ENCODE measurements around the gene LIMA1. TPM values are rescaled to one million over a fixed set of nuclear protein-coding genes. Genes with fewer than 3 reads are reported as not detected.

LIMA1 gene
- total RNA-seq, 3 donors from 2014 or later (not counting 1 experiment from before 2014, with no cell fraction given): 12.0 to 16.2 (median 13.7) TPM

- H3K9me3 Mint-ChIP-seq: no peaks in the 10 kb centered on the region
- no peaks in the 10 kb centered on the region for H3K27me3 Mint-ChIP-seq (ENCODE audit: low read depth in 2 of 2)
- intact Hi-C loops (cut with micrococcal nuclease): no loop called here
- no peak for TF ChIP-seq CTCF (IDR thresholded peaks at IDR 0.05)
- H3K4me3 ChIP-seq (ENCODE audit: low read length): no peak overlapping the region
- DNase-seq (no peak), ATAC-seq (no peak)
- no peak overlapping the region for H3K4me3 Mint-ChIP-seq
- H3K27ac Mint-ChIP-seq: peak overlapping the region in 1 of 2 donors; percentile 9
- WGBS (ENCODE audit: insufficient coverage): no CpG with 5 or more reads among the region's 2 CpGs
- H3K27me3 ChIP-seq (ENCODE audit: control insufficient read depth, insufficient read depth, low read length): no peaks in the 10 kb centered on the region
- H3K4me1 ChIP-seq (ENCODE audit: control insufficient read depth, insufficient read depth, low read length): no peaks in the 10 kb centered on the region
- H3K9me3 ChIP-seq (ENCODE audit: control insufficient read depth, insufficient read depth, low read length): no peaks in the 10 kb centered on the region
- no peaks in the 10 kb centered on the region for H3K36me3 Mint-ChIP-seq
- peaks cover 34% of the 10 kb centered on the region for H3K36me3 ChIP-seq (ENCODE audit: control insufficient read depth, insufficient read depth, low read length)
- peaks cover 11 to 16% of the 10 kb centered on the region in 2 donors for H3K4me1 Mint-ChIP-seq
- H3K27ac ChIP-seq (ENCODE audit: low read length): no peak overlapping the region
Observed at GRCh38 chr12:50145439-50145838, 137.9 kb downstream of the LIMA1 start.

GRCh38 chr12:50142993-50143392 is 140.3 kb downstream of the LIMA1 start:
- no peaks in the 10 kb centered on the region for H3K9me3 ChIP-seq (ENCODE audit: control insufficient read depth, insufficient read depth, low read length)
- DNase-seq: no peak
- intact Hi-C loops (cut with micrococcal nuclease): no loop called here
- ATAC-seq: no peak
- no peak overlapping the region for H3K4me3 Mint-ChIP-seq
- WGBS (ENCODE audit: insufficient coverage): 98% methylated on average over 8 of the region's 8 CpGs
- H3K36me3 ChIP-seq (ENCODE audit: control insufficient read depth, insufficient read depth, low read length): peaks cover 47% of the 10 kb centered on the region
- no peaks in the 10 kb centered on the region for H3K36me3 Mint-ChIP-seq
- no peaks in the 10 kb centered on the region for H3K4me1 ChIP-seq (ENCODE audit: control insufficient read depth, insufficient read depth, low read length)
- H3K4me1 Mint-ChIP-seq: peaks cover 6% of the 10 kb centered on the region in 2 donors
- H3K27me3 ChIP-seq (ENCODE audit: control insufficient read depth, insufficient read depth, low read length): no peaks in the 10 kb centered on the region
- no peak for TF ChIP-seq CTCF (IDR thresholded peaks at IDR 0.05)
- H3K4me3 ChIP-seq (ENCODE audit: low read length): no peak overlapping the region
- no peak overlapping the region for H3K27ac ChIP-seq (ENCODE audit: low read length)
- H3K27ac Mint-ChIP-seq: no peak overlapping the region
- H3K27me3 Mint-ChIP-seq (ENCODE audit: low read depth in 2 of 2): no peaks in the 10 kb centered on the region
- H3K9me3 Mint-ChIP-seq: no peaks in the 10 kb centered on the region

- ATAC-seq (peak in 1 of 3 donors; percentile 70), DNase-seq (peak in 1 of 2 donors; percentile 59)
- 79% methylated on average over 2 of the region's 2 CpGs for WGBS (ENCODE audit: insufficient coverage)
- Histone ChIP-seq H3K27ac (ENCODE audit: low read length) (no peak overlapping the region), H3K4me1 (ENCODE audit: control insufficient read depth, insufficient read depth, low read length) (no peaks in the 10 kb centered on the region), H3K4me3 (ENCODE audit: low read length) (no peak overlapping the region), H3K9me3 (ENCODE audit: control insufficient read depth, insufficient read depth, low read length) (no peaks in the 10 kb centered on the region), H3K36me3 (ENCODE audit: control insufficient read depth, insufficient read depth, low read length) (peaks cover 70% of the 10 kb centered on the region), H3K27me3 (ENCODE audit: control insufficient read depth, insufficient read depth, low read length) (no peaks in the 10 kb centered on the region)
- Mint-ChIP-seq H3K4me3 (no peak overlapping the region), H3K36me3 (peaks cover 5% of the 10 kb centered on the region), H3K27me3 (ENCODE audit: low read depth in 2 of 2) (no peaks in the 10 kb centered on the region), H3K9me3 (no peaks in the 10 kb centered on the region), H3K27ac (peak overlapping the region; percentile 63 to 74), H3K4me1 (peaks cover 5 to 9% of the 10 kb centered on the region in 2 donors)
- intact Hi-C loops (cut with micrococcal nuclease): loop anchor here (1.0 kb wide), 1 partner anchor 43 kb away; no protein-coding TSS in a partner anchor
- peak; percentile 68 for TF ChIP-seq CTCF (IDR thresholded peaks at IDR 0.05)
Observed at GRCh38 chr12:50132505-50133135, 150.7 kb downstream of the LIMA1 start.

GRCh38 chr12:50129290-50129689 is 154.0 kb downstream of the LIMA1 start:
- Histone ChIP-seq H3K36me3 (ENCODE audit: control insufficient read depth, insufficient read depth, low read length) (peaks cover 57% of the 10 kb centered on the region), H3K27ac (ENCODE audit: low read length) (no peak overlapping the region), H3K9me3 (ENCODE audit: control insufficient read depth, insufficient read depth, low read length) (no peaks in the 10 kb centered on the region), H3K4me1 (ENCODE audit: control insufficient read depth, insufficient read depth, low read length) (no peaks in the 10 kb centered on the region), H3K4me3 (ENCODE audit: low read length) (no peak overlapping the region), H3K27me3 (ENCODE audit: control insufficient read depth, insufficient read depth, low read length) (no peaks in the 10 kb centered on the region)
- Mint-ChIP-seq H3K27me3 (ENCODE audit: low read depth in 2 of 2) (no peaks in the 10 kb centered on the region), H3K4me3 (no peak overlapping the region), H3K36me3 (peaks cover 5% of the 10 kb centered on the region), H3K9me3 (no peaks in the 10 kb centered on the region), H3K27ac (no peak overlapping the region), H3K4me1 (peaks cover 15 to 23% of the 10 kb centered on the region in 2 donors)
- ATAC-seq (no peak), DNase-seq (no peak)
- 89% methylated on average over 4 of the region's 4 CpGs for WGBS (ENCODE audit: insufficient coverage)
- no peak for TF ChIP-seq CTCF (IDR thresholded peaks at IDR 0.05)
- intact Hi-C loops (cut with micrococcal nuclease): no loop called here

Data from natural killer cell (primary cell).